Prostate gland (tissue), 2 donors: ENCODE data around the gene MEA1. TPM values are rescaled to one million over a fixed set of nuclear protein-coding genes. Genes with fewer than 3 reads are reported as not detected.

ENCODE experiments used
- DNase-seq: peaks from one replicate; pipeline ENCODE4 v3.0.0-alpha.2; 2019; ENCODE audit warnings: low spot score
- H3K27ac ChIP-seq, 2 donors: fragments of 200-600 bp; sonication (generic); 2 replicates each; pipeline ENCODE4 v1.5.1; 2017 to 2019
- H3K27me3 ChIP-seq: fragments of 200-600 bp; sonication (generic); replicated peaks from 2 replicates; pipeline ENCODE4 v1.5.1; 2019; ENCODE audit not compliant: insufficient read depth
- H3K36me3 ChIP-seq, 2 donors: fragments of 200-600 bp; sonication (generic); 1 replicate in 1 of 2; 2 replicates in 1 of 2; pipeline versions ENCODE4 v1.5.1 to v1.8.1; 2017 to 2019
- H3K4me1 ChIP-seq: fragments of 200-600 bp; sonication (generic); replicated peaks from 2 replicates; pipeline ENCODE4 v1.5.1; 2019
- H3K4me3 ChIP-seq, 2 donors: fragments of 200-600 bp; sonication (generic); 2 replicates each; pipeline ENCODE4 v1.5.1; 2017 to 2019
- H3K9me3 ChIP-seq: fragments of 200-600 bp; sonication (generic); 2 replicates; pipeline ENCODE4 v1.5.1; 2017
- CTCF ChIP-seq, 4 experiments: fragments of 200-600 bp in 2 of 4; fragments of 450-650 bp in 2 of 4; sonication (generic) in 2 of 4; IDR thresholded peaks; 1 replicate in 3 of 4; 2 replicates in 1 of 4; pipeline ENCODE4 v1.5.1; 2016 to 2019; ENCODE audit warnings: antibody characterized with exemption in 4 of 4, mild to moderate bottlenecking in 2 of 4, moderate library complexity in 2 of 4
- POLR2A ChIP-seq: fragments of 450-650 bp; IDR thresholded peaks from one replicate; pipeline ENCODE4 v1.6.1; 2016; ENCODE audit warnings: antibody characterized with exemption, mild to moderate bottlenecking
- POLR2AphosphoS5 ChIP-seq: sonication (generic); formaldehyde crosslinking; IDR thresholded peaks from one replicate; pipeline ENCODE4 v1.6.1; 2017; ENCODE audit warnings: antibody characterized with exemption
- WGBS: methylation state at CpG from one replicate; pipeline ENCODE4 v1.1.5; 2018; 5-methylcytosine and 5-hydroxymethylcytosine counted together
- intact Hi-C: fragments of 100-400 bp; cut with DNase I; formaldehyde crosslinking; loops from one replicate; pipeline ENCODE4 v1.14.2; 2022
- total RNA-seq, 2 donors: library from RNA; depleted of rRNA; stranded (reverse); fragments of >200 nt; gene quantifications; one replicate each; pipeline ENCODE4 v1.1.0, GENCODE V29; 2016

The MEA1 gene
- total RNA-seq, 2 donors from 2014 or later: 67.9 to 95.9 TPM

GRCh38 chr6:43060034-43060754 lies 46.4 kb upstream of the MEA1 start:
- H3K4me3 ChIP-seq: peak overlapping the region; percentile 62 to 91
- H3K36me3 ChIP-seq: peaks cover 0 to 6% of the 10 kb centered on the region in 2 donors
- 7% methylated on average over 15 of the region's 15 CpGs for WGBS
- TF ChIP-seq CTCF (IDR thresholded peaks at IDR 0.05) (no peak), POLR2AphosphoS5 (no peak), POLR2A (no peak)
- intact Hi-C loops: loop anchor here (10.0 kb wide), 1 partner anchor 45 kb away; the partner anchor contains the start of genes KLHDC3 and MEA1
- H3K27me3 ChIP-seq: no peaks in the 10 kb centered on the region
- DNase-seq: peak; percentile 31
- H3K9me3 ChIP-seq: no peaks in the 10 kb centered on the region
- H3K27ac ChIP-seq: peak overlapping the region; percentile 92
- H3K4me1 ChIP-seq: peaks cover 16% of the 10 kb centered on the region

GRCh38 chr6:43059168-43060033 lies 45.7 kb upstream of the MEA1 start, which contains the start of the genes KLC4 and MRPL2:
KLC4 (plus strand) TSS chr6:43059631; CDS start chr6:43061336, 1,705 bp downstream.
MRPL2 (minus strand) TSS chr6:43059434; CDS start chr6:43059381, 53 bp downstream.
- Histone ChIP-seq H3K36me3 (peaks cover 0 to 6% of the 10 kb centered on the region in 2 donors), H3K4me3 (peak within 1 kb of the TSS; percentile 62 to 91), H3K27ac (peak within 1 kb of the TSS; percentile 92), H3K27me3 (no peaks in the 10 kb centered on the region), H3K4me1 (peaks cover 16% of the 10 kb centered on the region), H3K9me3 (no peaks in the 10 kb centered on the region)
- intact Hi-C loops: loop anchor here (10.0 kb wide), 1 partner anchor 45 kb away; the partner anchor contains the start of genes KLHDC3 and MEA1
- peak; percentile 99 for DNase-seq
- TF ChIP-seq POLR2A (peak; percentile 75), CTCF (IDR thresholded peaks at IDR 0.05) (peak in 1 of 4 experiments; percentile 28), POLR2AphosphoS5 (peak; percentile 97)
- under 1% methylated on average over 64 of the region's 64 CpGs for WGBS

DNA sequence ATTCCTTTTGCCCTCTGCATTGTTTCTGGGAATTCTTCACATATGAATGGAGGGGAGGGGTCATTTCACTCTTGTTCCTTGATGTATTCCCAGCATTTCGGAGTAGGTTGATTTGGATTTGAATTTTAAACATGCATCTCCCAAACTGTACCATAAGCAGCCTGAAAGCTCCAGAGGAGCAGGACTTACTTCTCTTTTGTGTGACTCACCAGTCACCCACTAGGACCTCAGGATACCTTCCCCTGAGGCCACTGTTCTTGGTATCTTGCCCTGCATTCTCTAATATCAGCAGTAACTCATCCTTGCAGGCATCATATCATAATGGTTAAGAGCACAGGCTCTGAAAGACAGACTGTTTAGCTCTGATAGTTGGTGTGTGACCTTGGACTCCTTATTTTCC lies 44.8 kb upstream of the MEA1 start:
- intact Hi-C loops: no loop called here
- no peak for DNase-seq
- WGBS: 56% methylated on average over 1 of the region's 1 CpG
- Histone ChIP-seq H3K27me3 (no peaks in the 10 kb centered on the region), H3K27ac (peak overlapping the region; percentile 92), H3K36me3 (peaks cover 0 to 6% of the 10 kb centered on the region in 2 donors), H3K4me1 (peaks cover 16% of the 10 kb centered on the region), H3K4me3 (peak overlapping the region; percentile 62 to 91), H3K9me3 (no peaks in the 10 kb centered on the region)
- TF ChIP-seq POLR2AphosphoS5: no peak
- no peak for TF ChIP-seq POLR2A
- TF ChIP-seq CTCF (IDR thresholded peaks at IDR 0.05): no peak

DNA sequence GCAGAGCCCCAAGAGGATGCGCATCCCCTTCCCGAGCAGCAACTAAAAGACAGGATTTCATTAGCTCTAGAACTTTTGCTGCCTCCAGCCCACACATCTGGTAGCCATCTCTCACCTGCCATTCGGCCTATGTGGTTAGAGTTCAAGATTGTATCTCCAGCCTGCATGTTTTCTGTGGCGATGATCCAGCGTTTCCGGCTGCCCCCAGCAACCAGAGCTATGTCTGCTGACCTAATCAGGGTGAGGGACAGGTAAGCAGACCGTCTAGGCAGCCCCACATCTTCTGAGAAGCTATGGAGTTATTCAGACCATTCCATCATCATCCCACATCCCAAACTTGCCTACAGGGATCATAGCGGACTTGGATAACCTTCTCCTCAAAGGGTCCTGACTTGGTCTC lies 42.2 kb upstream of the MEA1 start:
- H3K4me1 ChIP-seq: peaks cover 22% of the 10 kb centered on the region
- intact Hi-C loops: no loop called here
- H3K36me3 ChIP-seq: peaks cover 0 to 6% of the 10 kb centered on the region in 2 donors
- no peak for TF ChIP-seq POLR2AphosphoS5
- no peak for TF ChIP-seq CTCF (IDR thresholded peaks at IDR 0.05)
- no peak for TF ChIP-seq POLR2A
- DNase-seq: no peak
- 79% methylated on average over 8 of the region's 8 CpGs for WGBS
- no peak overlapping the region for H3K27ac ChIP-seq
- H3K27me3 ChIP-seq: no peaks in the 10 kb centered on the region
- H3K9me3 ChIP-seq: no peaks in the 10 kb centered on the region
- no peak overlapping the region for H3K4me3 ChIP-seq
